ENCODE results near the gene LETM1.

The LETM1 gene

DNA sequence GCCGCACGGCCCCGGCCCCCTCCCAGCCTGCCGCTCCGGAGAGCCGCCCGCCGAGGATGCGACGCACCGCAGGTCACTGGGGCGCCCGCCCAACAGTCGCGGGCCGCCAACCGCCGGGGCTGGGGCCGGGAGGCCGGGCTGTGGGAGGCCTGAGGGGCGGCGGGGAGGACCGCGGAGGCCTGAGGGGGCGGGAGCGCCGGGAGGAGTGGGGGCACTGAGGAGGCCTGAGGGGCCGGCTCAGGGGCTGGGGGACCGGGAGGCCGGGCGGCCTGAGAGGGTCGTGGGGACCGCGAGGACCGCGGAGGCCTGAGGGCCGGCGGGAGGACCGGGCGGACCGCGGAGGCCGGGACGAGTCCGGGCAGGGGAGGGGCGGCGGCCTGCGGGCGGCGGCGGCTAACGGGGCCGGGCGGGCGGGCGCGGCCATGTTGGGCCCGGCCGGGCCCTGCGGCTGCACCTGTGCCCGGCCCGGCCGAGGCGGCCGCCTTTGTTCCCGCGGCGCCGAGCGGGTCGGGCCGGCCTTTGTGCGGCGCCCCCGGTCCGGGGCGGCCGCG lies 15.6 kb upstream of the LETM1 start:
- DNase-seq = no peak

DNA sequence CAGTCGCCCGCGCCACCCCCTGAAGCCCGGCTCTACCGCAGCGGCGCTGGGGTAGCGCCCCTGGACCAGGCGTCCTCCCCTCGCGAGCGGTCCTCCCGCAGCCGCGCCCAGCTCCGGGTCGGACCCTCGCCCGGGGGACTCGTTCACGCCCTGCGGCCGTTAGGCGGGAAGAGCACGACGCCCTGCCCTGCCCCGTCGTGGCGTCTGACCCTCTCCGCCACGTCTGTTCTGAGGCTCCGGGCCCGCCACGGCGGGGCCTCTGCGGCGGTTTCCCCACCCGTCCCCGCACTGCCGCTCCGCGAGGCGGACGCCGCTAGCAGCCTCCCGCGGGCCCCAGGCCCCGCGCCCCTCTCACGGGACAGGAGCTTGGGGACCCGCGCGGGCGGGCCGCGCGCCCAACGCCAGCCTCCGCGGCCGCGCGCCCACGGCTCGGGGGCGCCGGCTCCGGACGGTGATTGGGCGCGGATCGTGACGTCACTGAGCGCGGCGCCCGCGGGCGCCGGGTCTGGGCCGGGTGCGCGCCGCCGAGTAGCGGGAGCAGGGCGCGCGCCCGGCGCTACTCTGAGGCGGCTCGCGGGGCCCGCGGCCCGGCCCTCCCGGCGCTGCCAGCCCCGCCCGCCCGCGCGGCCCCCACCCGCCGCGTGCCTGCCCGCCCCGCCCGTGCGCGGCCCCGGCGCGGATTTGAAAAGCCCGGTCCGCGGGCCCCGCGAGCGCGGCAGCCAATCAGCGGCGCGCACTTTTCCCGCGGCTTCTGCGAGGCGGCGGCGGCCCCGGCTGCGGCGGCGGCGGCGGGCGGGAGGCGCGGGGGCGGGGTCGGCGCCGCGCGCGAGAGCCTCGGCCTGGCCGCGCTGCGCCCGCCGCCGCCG lies 14.9 kb upstream of the LETM1 start, which contains the start of gene NSD2:
NSD2 (plus strand) TSS at position 816 of the 866 bp plus-strand sequence. CDS start 29,262 bp downstream, outside the sequence.
- peak; percentile 95 for DNase-seq

DNA sequence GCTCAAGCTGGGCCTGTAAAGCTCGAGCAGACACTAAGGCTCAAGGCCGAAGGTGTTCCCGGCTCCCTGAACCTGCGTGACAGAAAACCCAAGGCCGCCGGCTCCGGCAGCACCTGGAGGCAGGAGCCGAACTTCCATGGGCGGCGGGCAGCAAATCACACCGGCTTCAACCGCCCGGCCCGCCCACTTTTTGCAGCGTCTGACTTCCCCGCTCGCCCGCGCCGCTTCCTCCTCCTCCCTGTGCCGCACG lies 14.3 kb upstream of the LETM1 start:
- peak; percentile 82 for DNase-seq

DNA sequence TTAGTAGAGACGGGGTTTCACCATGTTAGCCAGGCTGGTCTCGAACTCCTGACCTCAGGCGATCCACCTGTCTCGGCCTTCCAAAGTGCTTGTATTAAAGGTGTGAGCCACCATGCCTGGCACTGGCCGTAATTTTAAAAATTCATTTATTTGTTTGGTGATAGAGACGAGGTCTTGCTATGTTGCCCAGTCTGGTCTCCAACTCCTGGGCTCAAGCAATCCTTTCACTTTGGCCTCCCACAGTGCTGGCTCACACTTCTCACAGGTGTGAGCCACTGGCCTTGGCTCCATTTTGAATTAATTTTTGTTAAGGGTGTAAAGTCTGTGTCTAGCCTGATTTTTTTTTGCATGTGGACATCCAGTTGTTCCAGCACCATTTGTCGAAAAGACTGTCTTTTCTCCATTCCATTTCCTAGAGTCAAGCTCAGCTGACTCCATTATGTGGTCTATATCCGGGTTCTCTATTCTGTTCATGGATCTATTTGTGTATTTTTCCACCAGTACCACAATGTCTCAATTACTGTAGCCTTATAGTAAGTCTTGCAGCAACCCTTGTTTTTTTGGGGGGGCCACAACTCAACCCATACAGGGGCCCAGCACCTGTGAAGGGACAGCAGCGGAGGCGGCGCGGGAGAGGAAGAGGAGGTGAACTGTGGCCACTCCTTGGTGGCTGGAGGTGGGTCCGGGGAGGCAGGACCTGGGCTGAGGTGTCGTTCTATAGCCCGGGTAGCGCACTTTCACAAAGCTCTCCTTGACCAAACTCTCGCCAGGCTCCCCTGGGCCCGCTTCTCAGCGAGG lies 13.8 kb upstream of the LETM1 start:
- DNase-seq = no peak

DNA sequence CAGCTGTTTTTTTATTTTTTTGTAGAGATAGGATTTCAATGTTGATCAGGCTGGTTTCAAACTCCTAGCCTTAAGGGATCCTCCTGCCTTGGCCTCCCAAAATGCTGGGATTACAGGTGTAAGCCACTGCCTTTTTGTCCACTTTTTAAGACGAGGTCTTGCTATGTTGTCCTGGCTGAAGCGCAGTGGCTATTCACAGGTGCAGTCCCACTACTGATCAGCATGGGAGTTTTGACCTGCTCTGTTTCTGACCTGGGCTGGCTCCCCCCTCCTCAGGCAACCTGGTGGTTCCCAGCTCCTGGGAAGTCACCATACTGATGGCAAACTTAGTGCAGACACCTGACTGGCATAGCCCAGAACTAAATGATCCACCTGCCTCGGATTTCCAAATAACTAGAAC lies 13.0 kb upstream of the LETM1 start:
- DNase-seq = no peak

DNA sequence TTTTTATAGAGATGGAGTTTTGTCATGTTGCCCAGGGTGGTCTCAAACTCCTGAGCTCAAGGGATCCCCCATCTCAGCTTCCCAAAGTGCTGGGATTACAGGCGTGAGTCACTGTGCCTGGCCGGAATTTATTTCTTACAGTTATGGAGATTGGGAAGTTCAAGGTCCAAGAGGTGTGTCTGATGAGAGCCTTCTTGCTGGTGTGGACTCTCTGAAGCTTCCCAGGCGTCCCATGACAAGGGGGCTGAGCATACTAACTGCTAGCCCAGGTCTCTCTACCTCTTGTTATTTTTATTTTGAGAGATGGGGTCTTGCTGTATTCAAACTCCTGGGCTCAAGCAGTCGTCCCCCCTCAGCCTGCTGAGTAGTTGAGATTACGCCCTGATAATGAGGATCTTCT lies 12.3 kb upstream of the LETM1 start:
- DNase-seq = no peak

DNA sequence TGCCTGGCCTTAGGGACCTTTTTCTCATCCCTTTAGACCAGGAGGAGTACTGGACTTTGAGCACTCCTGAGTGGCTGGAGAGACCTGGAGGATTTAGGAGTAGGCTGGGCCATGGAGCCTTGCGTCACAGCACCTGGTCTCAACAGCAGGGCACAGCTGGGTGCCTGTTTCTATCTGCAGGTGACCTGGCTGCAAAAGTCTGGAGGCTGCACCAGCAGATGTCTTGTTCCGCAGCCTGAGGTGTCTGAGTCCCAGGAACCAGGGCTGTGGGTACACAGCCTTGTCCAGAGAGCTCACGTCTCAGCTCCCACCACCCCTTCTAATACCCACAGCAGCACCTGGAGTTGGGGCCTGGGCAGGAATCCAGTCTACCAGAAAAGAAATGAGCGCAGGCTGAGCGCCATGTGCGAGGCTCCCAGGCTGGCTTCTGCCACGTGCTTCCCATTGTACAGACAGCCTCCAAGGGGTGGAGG lies 10.3 kb upstream of the LETM1 start:
- no peak for DNase-seq

DNA sequence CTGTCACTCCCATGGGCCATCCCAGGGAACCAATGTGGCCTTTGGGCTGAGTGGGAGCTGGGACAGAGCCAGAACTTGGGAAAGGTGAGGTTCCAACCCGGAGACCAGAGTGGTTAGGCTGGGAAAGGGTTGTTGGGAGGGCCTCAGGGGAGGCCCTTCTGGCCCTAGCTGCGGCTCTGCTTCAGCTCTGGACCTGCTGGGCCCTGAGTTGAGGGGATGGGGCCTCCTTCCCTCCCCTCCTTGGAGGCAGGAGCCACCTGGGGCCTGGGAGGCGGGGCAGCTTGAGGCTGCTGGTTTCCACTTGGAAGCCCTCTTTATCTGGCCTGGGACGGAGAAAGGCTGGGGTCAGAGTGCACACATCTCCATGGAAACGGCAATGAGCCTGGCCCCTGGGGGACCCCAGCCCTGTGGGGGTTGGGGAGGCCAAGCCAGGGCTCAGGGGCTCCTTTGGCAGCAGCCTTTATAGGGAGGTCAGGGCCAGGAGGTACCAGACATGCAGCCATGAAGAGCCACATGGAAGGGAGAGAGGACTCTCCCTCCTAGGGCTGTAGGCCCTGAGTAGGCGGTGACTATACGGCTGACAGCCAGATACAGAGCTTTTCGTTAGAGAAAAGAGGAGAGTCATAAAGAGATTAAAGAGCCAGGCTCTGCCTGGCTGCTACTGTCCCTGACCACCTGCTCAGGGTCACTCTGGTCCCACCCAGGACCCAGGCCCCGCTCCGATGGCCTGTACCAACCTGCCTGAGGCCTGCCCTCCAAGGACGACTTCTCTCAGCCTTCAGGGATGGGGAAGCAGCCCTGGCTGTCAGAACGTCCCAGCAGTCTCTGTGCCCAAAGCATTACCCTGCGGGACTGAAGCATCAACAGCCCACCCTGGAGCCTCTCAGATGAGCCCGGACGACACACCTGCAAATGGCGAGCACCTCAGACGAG lies 8.4 kb upstream of the LETM1 start:
- no peak for DNase-seq

DNA sequence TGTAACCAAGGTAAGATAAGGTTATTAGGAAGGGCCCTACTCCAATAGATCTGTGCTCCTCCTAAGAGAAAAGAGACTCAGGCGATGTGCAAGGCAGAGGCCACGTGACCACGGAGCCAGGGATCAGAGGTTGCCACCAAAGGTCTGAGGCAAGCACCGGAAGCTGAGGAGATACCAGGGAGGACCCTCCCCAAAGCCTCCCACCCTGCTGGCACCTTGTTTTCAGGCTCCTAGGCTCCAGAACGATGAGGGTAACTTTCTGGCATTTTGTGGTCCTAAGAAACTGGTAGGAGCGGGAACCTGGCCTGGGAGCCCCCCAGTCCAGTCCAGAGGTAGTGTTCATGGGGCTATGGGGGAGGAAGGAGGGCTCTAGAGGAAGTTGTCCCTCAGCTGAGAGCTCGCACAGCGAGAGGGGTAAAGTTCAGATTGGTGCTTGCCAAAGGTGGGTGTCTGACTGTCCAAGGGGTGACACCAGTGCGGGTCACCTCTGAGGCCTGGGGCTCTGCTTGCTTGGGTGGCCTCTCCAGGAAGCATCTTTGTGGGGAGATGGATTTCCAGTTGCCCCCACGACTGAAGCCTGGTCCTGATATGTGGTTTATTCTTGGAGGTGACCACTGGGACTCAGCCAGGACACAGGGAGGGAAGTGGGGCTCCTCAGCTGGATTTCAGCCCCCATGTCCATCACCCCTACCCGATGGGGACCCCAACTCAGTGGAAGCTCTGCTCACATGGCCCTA lies 7.5 kb upstream of the LETM1 start:
- no peak for DNase-seq

DNA sequence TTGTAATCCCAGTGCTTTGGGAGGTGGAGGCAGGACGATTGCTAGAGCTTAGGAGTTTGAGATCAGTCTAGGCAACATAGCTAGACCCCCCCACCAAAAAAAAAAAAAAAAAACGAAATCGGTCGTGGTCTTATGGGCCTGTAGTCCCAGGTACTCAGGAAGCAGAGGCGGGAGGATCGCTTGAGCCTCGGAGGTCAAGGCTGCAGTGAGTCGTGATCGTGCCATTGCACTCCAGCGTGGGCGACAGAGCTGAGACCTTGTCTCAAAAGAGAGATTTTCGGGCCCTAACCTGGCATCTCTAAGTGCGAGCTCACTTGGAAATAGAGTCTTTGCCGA lies 7.0 kb upstream of the LETM1 start:
- no peak for DNase-seq

DNA sequence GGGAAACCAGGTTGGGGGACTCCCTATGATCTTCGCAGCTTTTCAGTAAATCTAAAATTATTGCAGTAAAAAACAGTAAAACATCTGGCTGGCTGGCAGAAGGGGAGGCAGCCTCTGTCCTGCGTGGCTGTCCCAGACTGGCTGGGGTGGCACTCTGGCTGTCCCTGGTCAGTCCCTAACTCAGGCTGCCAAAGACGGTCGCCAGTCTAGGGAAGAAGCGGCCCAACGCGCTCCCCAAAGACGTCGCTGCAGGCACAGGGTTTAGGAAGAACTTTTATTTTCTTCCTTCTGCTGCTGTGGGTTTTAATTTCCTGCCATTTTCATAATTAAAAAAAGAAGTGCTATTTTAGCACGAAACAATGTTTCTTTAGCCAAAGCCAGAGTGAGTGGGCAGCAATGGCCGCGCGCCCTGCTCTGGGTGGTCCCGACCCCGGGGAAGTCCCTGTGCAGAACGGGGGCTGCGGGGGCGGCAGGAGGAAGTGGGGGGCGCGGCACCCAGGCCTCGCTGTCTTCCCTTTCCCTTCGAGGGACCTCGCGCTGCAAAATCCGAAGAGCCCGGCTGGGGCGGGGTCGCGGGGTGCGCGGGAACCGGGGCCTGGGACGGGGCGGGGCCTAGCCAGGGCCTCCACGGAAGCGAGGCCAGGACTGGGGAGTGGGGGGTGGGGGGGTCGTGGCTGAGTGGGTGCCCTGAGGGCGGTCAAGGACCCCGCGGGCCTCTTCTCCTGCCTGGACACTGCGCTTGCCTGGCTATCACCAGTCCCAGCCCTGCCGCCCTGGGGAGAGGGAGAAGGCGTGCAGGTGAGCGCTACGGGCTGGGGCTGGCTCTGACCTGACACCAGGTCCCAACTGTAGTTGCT lies 6.3 kb upstream of the LETM1 start:
- DNase-seq = peak; percentile 12

DNA sequence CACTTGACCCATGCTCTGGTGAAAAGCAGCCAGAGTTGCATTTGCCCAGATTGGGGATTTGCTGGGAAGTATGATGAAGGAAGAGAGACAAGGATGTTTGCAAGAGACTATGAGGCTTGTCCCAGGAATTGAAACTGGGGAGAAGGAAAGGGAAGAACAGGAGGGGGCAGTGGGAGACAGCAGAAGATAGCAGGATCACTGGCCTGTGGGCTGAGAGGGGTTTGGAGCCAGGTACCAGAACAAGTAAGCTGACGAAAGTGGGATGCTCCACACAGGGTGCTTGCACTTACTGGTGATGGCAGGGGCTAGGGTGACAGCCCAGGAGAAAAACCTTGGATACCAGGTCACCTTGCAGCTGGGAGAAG lies 3.4 kb upstream of the LETM1 start:
- no peak for DNase-seq

DNA sequence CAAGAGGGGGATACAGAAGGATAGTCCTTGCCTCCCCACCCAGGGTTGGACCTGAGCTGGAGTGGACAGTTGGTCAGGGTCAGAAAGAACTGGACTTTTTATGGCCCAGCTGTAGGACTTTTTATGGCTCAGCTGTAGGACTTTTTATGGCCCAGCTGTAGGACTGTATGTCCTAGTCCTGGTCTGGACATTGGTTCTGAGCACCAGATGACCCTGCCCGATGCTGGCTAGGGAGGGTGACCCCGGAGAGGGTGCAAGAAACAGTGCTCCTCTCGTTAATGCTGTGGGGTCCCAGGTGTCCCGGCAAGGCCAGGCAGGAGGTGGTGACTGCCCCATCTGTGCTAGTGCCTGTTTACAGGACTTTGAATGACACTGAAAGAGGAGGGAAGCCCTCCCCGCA lies 2.0 kb upstream of the LETM1 start:
- no peak for DNase-seq

DNA sequence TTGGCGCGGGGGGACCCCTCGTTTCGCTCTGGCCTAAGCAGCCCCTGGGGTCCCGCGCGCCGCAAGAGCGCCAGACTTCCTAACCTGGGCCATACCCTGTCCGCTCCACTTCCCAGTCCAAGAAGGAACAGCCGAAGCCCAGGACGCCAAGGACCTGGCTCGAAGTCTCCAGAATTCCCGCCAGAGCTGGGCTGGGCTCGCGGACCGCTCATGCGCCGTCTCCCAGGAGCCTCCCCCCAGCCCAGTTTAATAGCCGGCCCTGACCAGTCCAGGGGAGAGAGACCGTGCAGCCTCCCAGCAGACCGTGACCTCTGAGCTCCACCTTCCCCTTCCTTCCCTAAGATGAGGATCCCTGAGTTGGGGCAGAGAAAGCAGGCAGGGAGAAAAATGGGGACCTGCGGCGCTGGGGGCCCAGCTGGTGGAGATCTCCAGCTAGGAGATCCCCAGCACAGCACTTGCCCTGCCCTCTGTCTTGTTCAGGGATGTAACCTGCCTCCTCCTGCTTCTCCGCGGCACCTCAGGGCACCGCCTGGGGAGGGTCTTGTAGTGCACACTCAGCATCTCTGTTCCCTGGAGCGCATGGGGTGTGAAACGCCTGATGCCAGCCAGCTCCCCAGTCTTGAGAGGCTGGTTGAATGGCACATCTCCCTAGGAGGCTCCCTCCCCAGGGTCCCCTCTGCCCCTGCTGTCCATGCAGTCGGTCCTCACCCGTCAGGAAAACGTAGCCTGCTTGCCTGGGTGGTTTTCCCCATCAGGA lies 1.2 kb upstream of the LETM1 start:
- DNase-seq = no peak

DNA sequence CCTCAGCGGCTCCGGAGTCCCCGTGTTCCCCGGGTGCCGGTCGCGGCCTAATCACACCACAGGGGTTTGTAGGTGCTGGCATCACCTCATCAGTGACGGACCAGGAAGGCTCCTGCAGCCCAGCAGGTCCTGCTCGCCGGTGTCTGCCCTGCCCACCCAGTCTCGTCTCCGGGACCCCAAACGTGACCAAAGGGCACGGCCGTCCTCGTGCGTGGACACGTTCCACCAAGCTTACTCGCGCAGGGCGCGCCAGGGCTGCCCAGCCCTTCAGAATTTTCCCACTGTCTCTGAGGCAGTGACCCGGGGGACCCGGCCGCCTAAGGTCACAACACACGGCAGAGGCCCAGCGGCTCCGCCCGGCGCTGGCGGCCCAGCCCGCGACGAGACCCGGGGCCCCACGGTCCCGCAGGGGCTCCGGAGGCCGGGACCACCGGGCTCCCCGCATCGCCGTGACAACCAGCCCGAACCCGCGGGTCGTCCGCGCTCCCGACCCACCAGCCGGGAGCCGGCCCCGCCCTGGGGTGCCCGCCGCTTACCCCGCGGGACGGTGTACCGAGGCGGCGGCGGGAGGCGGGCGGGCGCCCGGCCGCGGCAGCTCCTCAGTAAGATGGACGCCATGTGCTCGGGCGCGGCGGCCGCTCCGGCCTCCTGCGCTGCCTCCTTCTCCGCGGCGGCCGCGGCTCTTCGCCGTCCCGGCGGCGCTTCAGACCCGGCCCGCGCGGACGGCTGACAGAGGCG lies 454 bp downstream of the LETM1 start:
- DNase-seq = peak; percentile 12

DNA sequence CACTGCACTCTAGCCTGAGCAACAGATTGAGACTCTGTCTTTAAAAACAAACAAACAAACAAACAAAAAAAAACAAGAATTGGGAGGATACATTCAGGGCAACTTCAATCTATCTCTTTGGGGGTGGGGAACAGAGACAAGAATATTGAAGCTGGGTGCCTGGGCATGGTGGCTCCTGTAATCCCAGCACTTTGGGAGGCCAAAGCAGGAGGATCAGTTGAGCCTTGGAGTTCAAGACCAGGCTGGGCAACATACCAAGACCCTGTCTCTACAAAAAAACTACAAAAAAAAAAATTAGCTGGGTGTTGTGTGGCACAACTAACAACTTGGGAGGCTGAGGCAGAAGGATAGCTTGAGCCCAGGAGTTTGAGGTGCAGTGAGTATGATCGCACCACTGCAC lies 1.2 kb downstream of the LETM1 start:
- DNase-seq = no peak

DNA sequence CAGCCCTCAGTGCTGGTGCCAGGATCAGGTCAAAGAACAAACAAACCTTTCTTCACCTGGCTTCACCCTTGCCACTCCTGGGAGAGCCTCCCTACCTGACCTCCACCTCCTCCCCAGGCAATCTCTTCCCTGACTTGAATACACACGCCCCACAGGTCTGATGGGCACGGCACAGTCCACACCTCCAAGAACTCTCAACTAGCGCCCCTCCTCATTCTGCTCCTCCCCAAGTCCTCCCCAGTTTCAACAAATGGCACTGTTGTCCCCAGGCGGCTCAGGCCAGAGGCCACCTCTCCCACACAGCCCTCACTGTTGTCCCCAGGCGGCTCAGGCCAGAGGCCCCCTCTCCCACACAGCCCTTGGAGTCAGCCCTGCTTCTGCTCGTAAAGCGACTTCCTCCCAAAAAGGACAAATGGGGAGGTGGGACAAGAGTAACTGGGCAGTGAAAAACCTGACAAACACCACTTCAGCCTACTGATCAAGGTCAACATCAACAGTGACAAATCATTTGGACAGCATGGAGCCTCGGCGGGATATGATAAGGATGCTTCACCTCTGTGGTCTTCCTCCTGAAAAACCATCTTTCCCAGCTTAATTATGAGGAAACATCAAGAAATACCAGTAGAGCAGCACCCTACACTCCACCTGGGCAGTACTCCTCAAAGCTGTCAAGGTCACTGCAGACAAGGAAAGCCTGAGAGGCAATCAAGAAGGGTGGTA lies 2.9 kb downstream of the LETM1 start:
- DNase-seq = no peak

DNA sequence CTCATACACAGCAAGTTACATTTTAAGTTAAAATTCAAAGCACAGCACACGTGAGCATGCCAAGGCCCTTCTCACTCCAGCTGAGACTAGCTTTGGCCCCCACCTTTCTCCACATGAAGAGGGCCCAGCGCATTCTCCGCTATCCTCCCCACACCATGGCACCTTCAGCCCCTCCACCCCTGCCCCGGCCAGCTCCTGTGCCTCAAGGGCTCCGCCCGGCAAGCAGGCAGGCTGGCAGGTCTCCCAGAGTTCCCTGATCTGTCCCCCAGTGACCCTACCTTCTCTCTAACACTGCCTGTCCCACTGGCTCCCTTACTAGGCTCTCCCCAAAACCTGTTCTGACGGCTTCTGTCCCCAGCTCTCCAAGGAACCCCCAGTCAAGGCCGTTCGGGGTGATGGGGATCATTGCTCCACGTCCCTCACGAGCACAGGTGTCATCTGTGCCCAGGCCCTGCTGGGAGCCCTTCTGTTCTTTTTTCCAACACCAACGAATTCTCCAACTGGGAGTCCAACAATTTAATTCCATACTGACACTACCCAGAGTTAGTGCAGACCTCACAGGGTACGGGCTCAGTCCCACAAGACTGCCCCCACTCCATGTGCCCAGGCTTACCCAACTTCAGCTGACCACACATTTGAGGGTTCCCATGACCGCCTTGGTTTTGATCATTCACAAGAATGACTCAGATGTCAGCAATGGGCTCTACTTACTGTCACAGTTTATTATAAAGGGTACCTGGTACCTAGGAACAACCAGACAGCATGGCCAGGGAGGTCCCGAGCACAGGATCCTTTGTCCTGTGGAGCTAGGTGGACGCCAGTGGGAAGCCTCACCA lies 4.2 kb downstream of the LETM1 start:
- DNase-seq = peak; percentile 27

Data from suppressor macrophage treated with lipopolysaccharide for 4 hours (primary cell).